ENCODE measurements around the gene NR5A1.

- TF ChIP-seq GATA3 (IDR thresholded peaks at IDR 0.05; ENCODE audit: low read depth, low read length) (no peak), GATA2 (IDR thresholded peaks at IDR 0.05; ENCODE audit: low read depth, low read length) (no peak)
Measured at GRCh38 chr9:124505006-124505900, 1.9 kb downstream of the NR5A1 start.

Data from SH-SY5Y (cell line).